RWPE1 (cell line): ENCODE measurements around the gene CRTC2.

Experiments
- CTCF ChIA-PET: fragments of 350-600 bp; sonication (Branson Sonifier 250); formaldehyde crosslinking; extraction: SDS; loops from one replicate; lab custom pipeline; 2021; lab: Yijun Ruan, JAX
- POLR2A ChIA-PET: fragments of 400-600 bp; formaldehyde crosslinking; extraction: SDS; loops from one replicate; lab custom pipeline; 2020; ENCODE audit warnings: antibody characterized with exemption; ENCODE audit not compliant: low non-redundant PET; lab: Yijun Ruan, JAX
- DNase-seq: peaks from one replicate; pipeline ENCODE4 v3.0.0; 2012; ENCODE audit warnings: low spot score
- H3K27ac ChIP-seq: fragments of 450-650 bp; 2 replicates; pipeline ENCODE4 v1.5.1; 2017
- TF ChIP-seq, protein P1 (sequence below): fragments of 450-650 bp; conservative IDR thresholded peaks from 2 replicates; pipeline ENCODE4 v1.5.1; 2017; ENCODE audit warnings: low read depth, mild to moderate bottlenecking

CRTC2 gene

DNA sequence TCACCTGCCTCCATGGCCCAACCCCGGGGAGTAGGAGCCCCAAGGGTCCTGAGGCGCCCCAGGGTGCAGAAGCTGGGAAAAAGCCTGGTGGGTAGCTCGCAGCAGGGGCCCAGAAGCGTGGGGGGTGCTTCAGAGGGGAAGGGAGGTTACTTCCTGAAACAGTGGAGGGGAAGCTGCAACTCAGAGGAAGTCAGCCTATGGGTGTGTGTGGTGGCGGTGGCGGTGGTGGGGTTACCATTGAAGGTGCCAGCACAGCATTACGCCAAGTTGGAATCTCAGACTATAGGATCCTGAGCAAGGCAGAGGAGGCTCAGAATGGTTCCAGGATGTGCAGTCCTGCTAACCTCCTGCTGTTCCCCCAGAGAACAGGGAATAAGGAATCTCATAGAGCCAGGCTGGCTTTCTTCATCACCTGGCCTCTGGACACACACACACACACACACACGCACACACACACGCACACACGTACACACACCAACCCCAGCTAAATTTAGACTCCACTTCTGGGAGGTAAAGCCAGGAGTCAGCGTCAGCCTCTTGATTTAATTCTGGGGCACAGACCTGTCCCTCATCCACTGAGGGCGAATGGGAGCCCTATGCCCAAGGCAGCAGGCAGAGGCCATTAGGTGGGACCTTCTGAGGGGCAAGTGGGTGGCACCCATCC, 13.1 kb downstream of the CRTC2 start:
- TF ChIP-seq, protein P1, sequence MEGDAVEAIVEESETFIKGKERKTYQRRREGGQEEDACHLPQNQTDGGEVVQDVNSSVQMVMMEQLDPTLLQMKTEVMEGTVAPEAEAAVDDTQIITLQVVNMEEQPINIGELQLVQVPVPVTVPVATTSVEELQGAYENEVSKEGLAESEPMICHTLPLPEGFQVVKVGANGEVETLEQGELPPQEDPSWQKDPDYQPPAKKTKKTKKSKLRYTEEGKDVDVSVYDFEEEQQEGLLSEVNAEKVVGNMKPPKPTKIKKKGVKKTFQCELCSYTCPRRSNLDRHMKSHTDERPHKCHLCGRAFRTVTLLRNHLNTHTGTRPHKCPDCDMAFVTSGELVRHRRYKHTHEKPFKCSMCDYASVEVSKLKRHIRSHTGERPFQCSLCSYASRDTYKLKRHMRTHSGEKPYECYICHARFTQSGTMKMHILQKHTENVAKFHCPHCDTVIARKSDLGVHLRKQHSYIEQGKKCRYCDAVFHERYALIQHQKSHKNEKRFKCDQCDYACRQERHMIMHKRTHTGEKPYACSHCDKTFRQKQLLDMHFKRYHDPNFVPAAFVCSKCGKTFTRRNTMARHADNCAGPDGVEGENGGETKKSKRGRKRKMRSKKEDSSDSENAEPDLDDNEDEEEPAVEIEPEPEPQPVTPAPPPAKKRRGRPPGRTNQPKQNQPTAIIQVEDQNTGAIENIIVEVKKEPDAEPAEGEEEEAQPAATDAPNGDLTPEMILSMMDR = no peak
- DNase-seq = no peak
- peak overlapping the region; percentile 92 for H3K27ac ChIP-seq
- POLR2A ChIA-PET = interaction anchor here (0.5 kb wide), 2 partner anchors 34 to 48 kb away, joined by 3 read pairs; no protein-coding TSS in a partner anchor
- CTCF ChIA-PET = interaction anchor here (0.9 kb wide), 1 partner anchor 138 kb away, joined by 3 read pairs; no protein-coding TSS in a partner anchor

DNA sequence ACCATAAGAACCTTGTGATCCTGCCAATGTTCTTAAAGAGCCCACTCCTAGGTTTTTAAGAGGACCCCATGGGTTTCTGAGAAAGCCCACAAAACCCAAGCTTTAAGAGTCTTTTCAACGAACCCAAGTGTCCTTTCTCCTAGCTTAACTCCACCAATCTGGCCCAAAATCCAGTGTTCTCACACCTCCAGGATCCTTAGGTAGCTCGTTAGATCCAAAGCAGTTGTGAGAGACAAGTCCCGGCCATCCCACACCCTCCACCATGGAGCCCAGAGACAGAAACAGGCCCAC, 13.6 kb downstream of the CRTC2 start:
- POLR2A ChIA-PET = no interaction called here
- TF ChIP-seq, protein P1 = no peak
- peak overlapping the region; percentile 92 for H3K27ac ChIP-seq
- CTCF ChIA-PET = no interaction called here
- DNase-seq = no peak

DNA sequence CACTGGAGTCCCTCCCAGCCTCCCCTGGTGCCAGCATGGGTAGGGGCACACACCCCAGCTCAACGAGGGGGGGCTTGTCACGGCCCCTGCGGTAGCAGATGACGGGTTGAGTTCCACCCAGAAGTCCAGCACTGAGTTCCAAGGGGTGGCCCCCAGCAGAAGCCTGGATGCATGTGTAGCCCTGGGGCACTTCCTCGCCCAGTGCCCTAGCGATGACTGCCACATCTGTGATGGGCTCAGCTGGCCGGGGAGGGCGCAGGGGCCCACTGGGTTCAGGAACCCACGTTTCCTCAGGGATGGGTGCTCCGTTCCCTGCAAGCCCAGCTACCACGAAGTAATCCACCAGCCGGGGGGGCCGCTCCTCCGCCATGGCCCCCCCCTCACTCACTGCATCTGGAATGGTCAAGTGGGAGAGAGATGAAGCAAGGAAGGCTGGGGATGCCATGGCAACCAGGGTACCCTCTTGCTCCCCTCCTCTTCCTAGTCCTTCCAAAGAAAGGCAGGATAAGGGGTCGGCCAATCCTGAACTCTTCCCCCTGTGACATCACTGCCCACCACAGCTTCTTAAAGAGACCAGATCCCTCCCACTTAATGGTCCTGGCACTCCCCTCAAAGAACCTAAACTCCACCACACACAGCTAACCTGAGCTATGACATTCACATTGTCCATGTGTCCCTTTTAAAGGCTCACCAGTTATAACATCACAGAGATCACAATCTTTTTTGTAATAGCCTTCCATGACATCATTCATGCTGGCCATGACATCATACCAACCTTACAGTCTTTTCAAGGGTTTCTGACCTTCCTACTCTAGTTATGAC, 14.2 kb downstream of the CRTC2 start:
- CTCF ChIA-PET = interaction anchor here (0.6 kb wide), 2 partner anchors 32 to 167 kb away, joined by 3 read pairs; no protein-coding TSS in a partner anchor
- TF ChIP-seq, protein P1 = no peak
- POLR2A ChIA-PET = interaction anchor here (0.6 to 0.7 kb wide), 3 partner anchors 16 to 329 kb away, joined by 6 to 7 read pairs (median 6); no protein-coding TSS in a partner anchor
- H3K27ac ChIP-seq = peak overlapping the region; percentile 32
- DNase-seq = no peak

DNA sequence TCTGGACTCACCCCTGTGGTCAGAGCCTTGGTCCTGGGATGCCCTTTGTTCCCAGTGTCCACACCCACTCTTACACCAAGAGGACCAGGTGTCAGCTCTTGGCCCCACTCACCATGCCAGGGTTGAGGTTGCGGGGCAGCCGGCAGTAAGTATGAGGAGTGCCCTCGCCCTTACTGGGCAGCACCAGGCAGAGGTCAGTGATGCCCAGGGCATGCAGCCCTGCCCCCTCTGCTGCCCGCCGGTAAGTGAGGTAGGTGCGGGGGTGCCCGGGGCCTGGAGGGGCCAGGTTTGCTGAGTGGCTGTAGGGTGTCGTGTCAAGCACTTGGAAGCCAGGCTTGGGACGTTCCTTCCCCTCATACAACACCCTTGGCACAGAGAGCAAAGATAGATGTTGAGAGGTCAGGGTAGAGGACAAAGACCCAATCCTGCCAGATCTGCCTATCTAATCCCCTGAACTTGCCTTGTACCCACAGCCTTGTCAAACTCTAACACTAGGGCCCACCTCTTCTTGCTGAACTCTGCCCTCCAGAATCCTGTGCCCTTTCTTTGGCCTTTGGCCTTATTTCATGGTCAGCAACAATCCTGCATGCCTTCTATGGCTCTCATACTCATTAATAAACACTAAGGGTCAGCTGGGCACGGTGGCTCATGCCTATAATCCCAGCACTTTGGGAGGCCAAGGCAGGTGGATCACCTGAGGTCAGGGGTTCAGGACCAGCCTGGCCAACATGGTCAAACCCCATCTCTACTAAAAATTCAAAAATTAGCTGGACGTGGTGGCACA, 15.5 kb downstream of the CRTC2 start:
- H3K27ac ChIP-seq = peak overlapping the region; percentile 0; the same call in 1 of the 2 replicates
- CTCF ChIA-PET = no interaction called here
- POLR2A ChIA-PET = no interaction called here

DNA sequence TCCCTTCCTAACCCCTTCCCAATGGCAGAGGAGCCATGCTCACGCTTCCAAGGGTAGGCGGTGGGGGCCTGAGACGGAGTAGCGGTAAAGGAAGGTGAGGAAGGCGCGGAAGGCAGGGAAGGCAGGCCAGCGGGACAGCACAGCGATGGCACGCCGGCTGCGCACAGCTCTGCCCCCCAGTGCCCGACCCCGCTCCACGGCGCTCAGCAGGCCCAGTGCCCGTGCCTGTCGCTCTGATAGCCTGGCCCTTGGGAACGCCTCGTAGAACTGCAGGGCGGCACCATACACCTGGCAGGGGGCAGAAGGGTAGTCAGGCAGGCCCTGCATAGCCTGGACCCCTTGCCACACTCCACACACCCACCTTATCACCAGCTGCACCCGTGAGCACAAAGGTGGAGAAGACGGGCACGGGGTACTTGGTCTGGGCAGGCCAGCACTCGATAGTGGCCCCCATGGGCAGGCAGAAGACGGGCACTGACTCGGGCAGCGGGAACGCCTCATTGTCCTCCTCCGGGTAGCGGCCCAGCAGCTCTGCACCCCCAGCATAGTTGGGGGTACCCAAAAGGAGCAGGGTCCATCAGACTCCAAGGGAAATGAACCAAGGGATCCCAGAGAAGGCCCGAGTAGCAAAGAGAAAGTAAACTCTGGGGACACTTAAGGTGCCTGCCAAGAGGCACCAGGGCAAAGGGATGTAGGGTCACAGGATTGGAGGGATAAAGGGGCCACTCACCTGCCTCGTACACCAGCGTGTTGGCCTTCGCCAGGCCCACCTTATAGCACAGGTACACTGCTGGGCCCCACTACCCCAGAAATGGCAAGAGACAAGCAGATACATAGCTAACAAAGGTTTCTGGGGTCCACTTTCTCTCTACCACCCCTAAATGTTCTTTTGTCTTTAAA, 16.3 kb downstream of the CRTC2 start:
- ChIA-PET POLR2A (no interaction called here), CTCF (no interaction called here)
- TF ChIP-seq, protein P1 = no peak
- H3K27ac ChIP-seq = 0 out of 2 replicates have a peak overlapping the region, but pooled peaks have one; percentile 0
- DNase-seq = no peak

More for the DNA sequence above, 15.5 kb downstream of the CRTC2 start:
- TF ChIP-seq, protein P1 = no peak
- no peak for DNase-seq
